HepG2 (cell line): ENCODE results near the gene A3GALT2. TPM values are rescaled to one million over a fixed set of nuclear protein-coding genes. Genes with fewer than 3 reads are reported as not detected.

Source experiments
- ATAC-seq: fragments of 200-7000 bp; cut with Tn5 transposase; 3 replicates; pipeline ENCODE4 v1.9.1; 2020; ENCODE audit warnings: mild to moderate bottlenecking, moderate library complexity
- BruUV-seq: library from RNA; stranded (reverse); fragments of 400-500 nt; replicated peaks from 2 replicates; lab custom pipeline; 2021; lab: Mats Ljungman, UMichigan
- CTCF ChIA-PET: fragments of 300-600 bp; formaldehyde crosslinking; extraction: SDS; loops from one replicate; lab custom pipeline; 2021; ENCODE audit warnings: low total read pairs, inconsistent platforms, low intra/inter-chr PET ratio; lab: Yijun Ruan, JAX
- POLR2A ChIA-PET: fragments of 350-600 bp; sonication (Branson Sonifier 250); formaldehyde crosslinking; loops from one replicate; lab custom pipeline; 2020; ENCODE audit warnings: antibody characterized with exemption, inconsistent platforms; lab: Yijun Ruan, JAX
- DNase-seq: peaks from one replicate; pipeline ENCODE4 v3.0.0-alpha.2; 2015; ENCODE audit warnings: low spot score
- FAIRE-seq: peaks from 3 replicates; lab custom pipeline; 2011; peaks lifted over from hg19 to GRCh38; lab: Jason Lieb, UNC
- H2AFZ ChIP-seq: one replicate; pipeline ENCODE4 v1.6.1; 2011; ENCODE audit warnings: low read length, inconsistent platforms
- H3K27ac ChIP-seq: fragments of 300-600 bp; 3 replicates; pipeline ENCODE4 v1.8.0; 2011; ENCODE audit warnings: mixed run types, mild to moderate bottlenecking, mixed read lengths, low read length, inconsistent platforms; ENCODE audit not compliant: insufficient read depth; ENCODE audit errors: extremely low read length
- H3K27me3 ChIP-seq, 2 experiments: fragments of 200-600 bp in 1 of 2; 2 replicates in 1 of 2; 3 replicates in 1 of 2; pipeline versions ENCODE4 v1.6.0 to v1.8.0; 2011; ENCODE audit warnings: low read length in 2 of 2, mild to moderate bottlenecking in 2 of 2, moderate library complexity in 2 of 2, inconsistent platforms in 1 of 2; ENCODE audit not compliant: insufficient read depth in 2 of 2, control insufficient read depth in 1 of 2
- H3K36me3 ChIP-seq, 2 experiments: fragments of 200-600 bp in 1 of 2; replicated peaks in 1 of 2; 2 replicates in 1 of 2; 3 replicates in 1 of 2; pipeline versions ENCODE4 v1.5.1 to v1.8.0; 2011; ENCODE audit warnings: low read length in 2 of 2, inconsistent platforms in 1 of 2; ENCODE audit not compliant: insufficient read depth in 2 of 2, control insufficient read depth in 1 of 2
- H3K4me1 ChIP-seq: 2 replicates; pipeline ENCODE4 v1.5.1; 2012; ENCODE audit warnings: low read length, inconsistent platforms; ENCODE audit not compliant: insufficient read depth
- H3K4me2 ChIP-seq: 2 replicates; pipeline ENCODE4 v1.6.0; 2011; ENCODE audit warnings: low read depth, low read length, inconsistent platforms
- H3K4me3 ChIP-seq, 3 experiments: fragments of 200-600 bp in 1 of 3; sonication (generic), shearing (Covaris generic) in 1 of 3; replicated peaks in 1 of 3; 2 replicates each; pipeline ENCODE4 v1.5.1; 2011 to 2016; ENCODE audit warnings: low read length in 3 of 3, inconsistent platforms in 2 of 3, low read depth in 2 of 3, mild to moderate bottlenecking in 2 of 3, control low read depth in 1 of 3, mixed read lengths in 1 of 3; ENCODE audit not compliant: insufficient read depth in 1 of 3
- H3K79me2 ChIP-seq: one replicate; pipeline ENCODE4 v1.6.1; 2011; ENCODE audit warnings: low read length, inconsistent platforms; ENCODE audit not compliant: insufficient read depth
- H3K9ac ChIP-seq: 2 replicates; pipeline ENCODE4 v1.6.0; 2011; ENCODE audit warnings: mild to moderate bottlenecking, low read depth, low read length, inconsistent platforms; ENCODE audit not compliant: insufficient read depth
- H3K9me3 ChIP-seq: 2 replicates; pipeline ENCODE4 v1.5.1; 2012; ENCODE audit warnings: mild to moderate bottlenecking, low read length
- H4K20me1 ChIP-seq: 2 replicates; pipeline ENCODE4 v1.6.0; 2011; ENCODE audit warnings: inconsistent platforms, mild to moderate bottlenecking, low read length, moderate library complexity; ENCODE audit not compliant: insufficient read depth
- CENPT ChIP-seq: sonication (generic); formaldehyde crosslinking; IDR thresholded peaks from 2 replicates; pipeline ENCODE4 v1.8.0; 2022; ENCODE audit warnings: low read depth, mild to moderate bottlenecking, moderate library complexity, missing genetic modification reagents
- DNMT1 ChIP-seq: sonication (generic); formaldehyde crosslinking; IDR thresholded peaks from 2 replicates; pipeline ENCODE4 v1.5.1; 2020; ENCODE audit warnings: mild to moderate bottlenecking, missing genetic modification reagents
- ETV5 ChIP-seq: IDR thresholded peaks from 2 replicates; pipeline ENCODE4 v1.6.1; 2018; ENCODE audit warnings: missing biosample characterization, missing genetic modification reagents, inconsistent platforms, borderline replicate concordance
- KDM5A ChIP-seq: fragments of 200-600 bp; sonication (generic); IDR thresholded peaks from 2 replicates; pipeline ENCODE4 v1.7.0; 2018; ENCODE audit warnings: antibody characterized with exemption, mild to moderate bottlenecking, low read length, borderline replicate concordance
- MED1 ChIP-seq: sonication (generic); formaldehyde crosslinking; IDR thresholded peaks from 2 replicates; pipeline ENCODE4 v1.4.0; 2020; ENCODE audit warnings: missing genetic modification reagents
- SCMH1 ChIP-seq: sonication (generic); formaldehyde crosslinking; IDR thresholded peaks from 2 replicates; pipeline ENCODE4 v1.9.0; 2021; ENCODE audit warnings: missing genetic modification reagents, mild to moderate bottlenecking, borderline replicate concordance
- ZNF230 ChIP-seq: sonication (generic); formaldehyde crosslinking; IDR thresholded peaks from 2 replicates; pipeline ENCODE4 v1.4.0; 2020; ENCODE audit warnings: mild to moderate bottlenecking, missing genetic modification reagents
- ZNF724P ChIP-seq: sonication (generic); formaldehyde crosslinking; IDR thresholded peaks from 2 replicates; pipeline ENCODE4 v1.8.0; 2022; ENCODE audit warnings: missing genetic modification reagents, borderline replicate concordance
- WGBS: methylation state at CpG from one replicate; pipeline ENCODE4 v1.1.6; 2017; ENCODE audit warnings: low lambda C conversion rate; 5-methylcytosine and 5-hydroxymethylcytosine counted together
- in situ Hi-C: cut with HindIII; loops from 2 replicates; pipeline ENCODE4 v1.10.0; 2017; ENCODE audit warnings: low pct_unique_long_range_greater_than_20kb; ENCODE audit not compliant: extremely low pct_ligation_motif_present
- intact Hi-C: fragments of 100-400 bp; cut with micrococcal nuclease; formaldehyde crosslinking; loops from one replicate; pipeline ENCODE4 v1.10.0; 2022; ENCODE audit not compliant: unreplicated experiment
- polyA plus RNA-seq, 8 experiments: library from polyadenylated mRNA; depleted of rRNA in 3 of 8; stranded (reverse) in 7 of 8; unstranded in 1 of 8; fragments of >200 nt; fragmentation: Illumina TruSeq in 4 of 8; extraction: Trizol in 4 of 8; gene quantifications; 2 replicates each; pipeline versions ENCODE4 v1.2.1 to v1.2.3, GENCODE V29; 2011 to 2016; ENCODE audit warnings: low read depth in 4 of 8, missing spikeins in 1 of 8, mixed read lengths in 1 of 8; ENCODE audit not compliant: insufficient read depth in 1 of 8
- total RNA-seq, 5 experiments: library from RNA; depleted of rRNA; stranded (reverse); fragments of >200 nt; fragmentation: Illumina TruSeq; extraction: Trizol; gene quantifications; 2 replicates each; pipeline ENCODE4 v1.2.3, GENCODE V29; 2016; ENCODE audit warnings: low read depth in 1 of 5
- TF ChIP-seq, protein P1 (sequence below): sonication (generic); formaldehyde crosslinking; IDR thresholded peaks from 2 replicates; pipeline ENCODE4 v1.5.1; 2020; ENCODE audit warnings: mild to moderate bottlenecking, missing genetic modification reagents, moderate library complexity

Gene A3GALT2
- total and polyA plus RNA-seq, 2 of the 13 experiments (the other 11 are each of a cell fraction or from before 2014, with no cell fraction given): not detected

DNA sequence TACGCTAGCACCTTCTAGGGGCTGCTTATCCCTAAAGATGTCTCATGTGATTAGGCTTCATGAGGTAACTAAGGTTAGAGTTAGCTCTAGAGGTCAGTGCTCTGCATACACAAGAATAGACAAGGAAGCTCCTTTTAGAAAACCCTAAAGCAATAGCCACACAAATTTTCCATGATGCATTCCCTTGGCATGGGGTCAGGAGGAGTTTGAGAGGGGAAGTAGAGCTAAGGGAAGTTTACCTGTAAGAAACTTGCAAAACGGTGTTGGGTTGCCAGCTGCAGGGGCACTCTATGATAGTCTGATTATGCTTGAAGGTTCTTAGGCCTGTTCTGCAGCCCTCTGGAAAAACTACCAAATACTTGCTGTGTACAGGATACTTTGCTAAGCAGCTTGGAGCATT lies 39.0 kb upstream of the A3GALT2 start:
- no TSS peak for BruUV-seq
- H2AFZ ChIP-seq: no peak overlapping the region
- TF ChIP-seq MED1 (CRISPR knock-in tag) (no peak), CENPT (CRISPR knock-in tag) (no peak), SCMH1 (CRISPR knock-in tag) (no peak), DNMT1 (CRISPR knock-in tag) (no peak), ZNF230 (no peak), ETV5 (CRISPR knock-in tag) (no peak), KDM5A (no peak), ZNF724P (CRISPR knock-in tag) (no peak)
- TF ChIP-seq, protein P1, sequence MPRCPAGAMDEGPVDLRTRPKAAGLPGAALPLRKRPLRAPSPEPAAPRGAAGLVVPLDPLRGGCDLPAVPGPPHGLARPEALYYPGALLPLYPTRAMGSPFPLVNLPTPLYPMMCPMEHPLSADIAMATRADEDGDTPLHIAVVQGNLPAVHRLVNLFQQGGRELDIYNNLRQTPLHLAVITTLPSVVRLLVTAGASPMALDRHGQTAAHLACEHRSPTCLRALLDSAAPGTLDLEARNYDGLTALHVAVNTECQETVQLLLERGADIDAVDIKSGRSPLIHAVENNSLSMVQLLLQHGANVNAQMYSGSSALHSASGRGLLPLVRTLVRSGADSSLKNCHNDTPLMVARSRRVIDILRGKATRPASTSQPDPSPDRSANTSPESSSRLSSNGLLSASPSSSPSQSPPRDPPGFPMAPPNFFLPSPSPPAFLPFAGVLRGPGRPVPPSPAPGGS (CRISPR knock-in tag): no peak
- TF ChIP-seq, all 625 proteins: peak for 0
- Histone ChIP-seq H3K4me2 (no peak overlapping the region), H3K9me3 (no peaks in the 10 kb centered on the region), H4K20me1 (no peaks in the 10 kb centered on the region; the same call in 1 of the 2 replicates), H3K79me2 (no peaks in the 10 kb centered on the region), H3K4me3 (no peak overlapping the region), H3K27me3 (no peaks in the 10 kb centered on the region; a peak in 1 of 5 replicates), H3K27ac (no peak overlapping the region), H3K4me1 (peaks cover 23% of the 10 kb centered on the region), H3K9ac (no peak overlapping the region), H3K36me3 (no peaks in the 10 kb centered on the region)
- no peak for ATAC-seq
- in situ Hi-C loops: no loop called here
- DNase-seq: no peak
- WGBS: 93% methylated on average over 2 of the region's 2 CpGs
- POLR2A ChIA-PET: interaction anchor here (0.7 kb wide), 1 partner anchor 10 kb away, joined by 3 read pairs; no protein-coding TSS in a partner anchor
- FAIRE-seq: no peak
- CTCF ChIA-PET: no interaction called here
- intact Hi-C loops: loop anchor here (10.0 kb wide), 1 partner anchor 245 kb away; no protein-coding TSS in a partner anchor
